CD4-positive, alpha-beta memory T cell (primary cell): ENCODE data around the gene ME3. TPM values are rescaled to one million over a fixed set of nuclear protein-coding genes. Genes with fewer than 3 reads are reported as not detected.
A peak's percentile ranks its signal among the peaks of the same experiment; 100 is the strongest.

ENCODE experiments used
- CTCF ChIA-PET: fragments of 350-600 bp; sonication (Branson Sonifier 250); formaldehyde crosslinking; loops from one replicate; lab custom pipeline; 2021; ENCODE audit warnings: inconsistent platforms; ENCODE audit not compliant: partially characterized antibody; lab: Charles Lee
- POLR2A ChIA-PET: fragments of 350-600 bp; sonication (Branson Sonifier 250); formaldehyde crosslinking; loops from one replicate; lab custom pipeline; 2021; ENCODE audit not compliant: partially characterized antibody; lab: Charles Lee
- DNase-seq, 5 donors: peaks; one replicate each; pipeline versions ENCODE4 v3.0.0 to v3.0.0-alpha.2; 2020 to 2022; ENCODE audit warnings: mixed read lengths in 1 of 5
- H3K27ac ChIP-seq: one replicate; pipeline ENCODE4 v1.7.0; 2013; ENCODE audit warnings: low read depth, low read length
- H3K27me3 ChIP-seq: 2 replicates; pipeline ENCODE4 v1.7.0; 2013; ENCODE audit warnings: mild to moderate bottlenecking, low read length, moderate library complexity; ENCODE audit not compliant: insufficient read depth
- H3K36me3 ChIP-seq: 2 replicates; pipeline ENCODE4 v1.7.0; 2013; ENCODE audit warnings: mild to moderate bottlenecking, low read length, moderate library complexity; ENCODE audit not compliant: insufficient read depth
- H3K4me1 ChIP-seq: 2 replicates; pipeline ENCODE4 v1.7.0; 2013; ENCODE audit warnings: mild to moderate bottlenecking, low read length, moderate library complexity; ENCODE audit not compliant: insufficient read depth
- H3K4me3 ChIP-seq, 2 donors: one replicate each; pipeline ENCODE4 v1.7.0; 2013; ENCODE audit warnings: low read length in 2 of 2, mild to moderate bottlenecking in 1 of 2
- H3K9me3 ChIP-seq, 2 donors: one replicate each; pipeline ENCODE4 v1.7.0; 2013; ENCODE audit warnings: low read length in 2 of 2, control low read depth in 1 of 2; ENCODE audit not compliant: control insufficient read depth in 1 of 2
- H3K27ac Mint-ChIP-seq, 7 donors: one replicate each; pipeline ENCODE4 v1.8.0; 2020 to 2021; ENCODE audit warnings: mixed read lengths in 7 of 7, mild to moderate bottlenecking in 6 of 7, inconsistent platforms in 3 of 7, moderate library complexity in 3 of 7
- H3K27me3 Mint-ChIP-seq, 2 donors: one replicate each; pipeline ENCODE4 v1.8.0; 2020 to 2021; ENCODE audit warnings: mixed read lengths in 2 of 2
- H3K36me3 Mint-ChIP-seq, 2 donors: one replicate each; pipeline ENCODE4 v1.8.0; 2020 to 2021; ENCODE audit warnings: mixed read lengths in 2 of 2, inconsistent platforms in 1 of 2, mild to moderate bottlenecking in 1 of 2
- H3K4me1 Mint-ChIP-seq, 4 donors: one replicate each; pipeline ENCODE4 v1.8.0; 2020 to 2021; ENCODE audit warnings: mixed read lengths in 4 of 4, mild to moderate bottlenecking in 1 of 4
- H3K4me3 Mint-ChIP-seq, 8 donors: one replicate each; pipeline ENCODE4 v1.8.0; 2020 to 2021; ENCODE audit warnings: mixed read lengths in 8 of 8, mild to moderate bottlenecking in 7 of 8, moderate library complexity in 6 of 8, inconsistent platforms in 3 of 8
- H3K9me3 Mint-ChIP-seq, 8 donors: one replicate each; pipeline ENCODE4 v1.8.0; 2020 to 2021; ENCODE audit warnings: mixed read lengths in 8 of 8, mild to moderate bottlenecking in 5 of 8, inconsistent platforms in 3 of 8, moderate library complexity in 1 of 8
- intact Hi-C: fragments of 100-400 bp; cut with micrococcal nuclease; formaldehyde crosslinking; loops from one replicate; pipeline ENCODE4 v1.15.1; 2023
- polyA plus RNA-seq, 2 donors: library from polyadenylated mRNA; unstranded; fragments of 300-500 nt; fragmentation: Illumina TruSeq; gene quantifications; one replicate each; pipeline ENCODE4 v1.2.3, GENCODE V29; 2021
- total RNA-seq, 2 experiments: library from RNA; stranded (reverse); gene quantifications; one replicate each; pipeline ENCODE4 v1.2.3, GENCODE V29; 2021

The ME3 gene
- total and polyA plus RNA-seq, 4 experiments from 2014 or later = 0.15 to 1.9 (median 1.3) TPM; not detected in 1

DNA sequence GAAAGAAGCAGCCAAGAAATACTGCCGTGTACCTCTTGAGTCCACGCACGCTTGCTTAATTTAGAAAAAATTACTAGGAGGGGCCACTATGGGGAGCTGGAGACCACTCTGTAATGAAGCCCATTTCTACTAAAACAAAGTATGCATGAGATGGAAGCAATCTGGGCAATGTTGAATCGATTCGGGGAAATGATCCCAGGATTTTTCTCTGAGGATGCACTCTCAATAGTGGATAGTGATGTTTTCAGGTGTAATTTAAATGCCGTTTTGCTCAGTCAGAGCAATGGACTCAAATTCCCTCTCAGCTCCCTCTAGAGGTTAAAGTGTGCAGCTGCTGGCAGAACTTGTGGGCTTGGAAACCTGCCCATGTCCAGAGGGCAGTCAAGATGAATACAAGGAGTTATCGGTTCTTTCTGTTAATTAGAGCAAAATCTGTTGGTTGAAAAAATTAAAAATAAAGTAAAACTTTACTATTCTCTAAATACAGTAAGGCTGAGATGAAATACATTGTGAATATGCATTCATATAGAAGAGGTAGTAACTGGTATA, 64.1 kb downstream of the ME3 start:
- no peaks in the 10 kb centered on the region for H3K36me3 ChIP-seq
- no peak overlapping the region for H3K4me3 ChIP-seq
- H3K9me3 ChIP-seq = no peaks in the 10 kb centered on the region
- H3K4me1 Mint-ChIP-seq = peaks cover 0 to 1% (median 0%) of the 10 kb centered on the region in 4 donors
- H3K27ac ChIP-seq = no peak overlapping the region
- H3K4me1 ChIP-seq = no peaks in the 10 kb centered on the region
- peaks cover 0 to 2% of the 10 kb centered on the region in 2 donors for H3K27me3 Mint-ChIP-seq
- ChIA-PET CTCF (interaction anchor here (0.6 to 1.7 kb wide), 14 partner anchors 10 to 753 kb away, joined by 3 to 11 read pairs (median 4); partner anchors contain the start of gene CCDC83), POLR2A (no interaction called here)
- no peak overlapping the region for H3K27ac Mint-ChIP-seq
- no peaks in the 10 kb centered on the region for H3K36me3 Mint-ChIP-seq
- H3K4me3 Mint-ChIP-seq = no peak overlapping the region
- peak in 4 of 5 donors; percentile 13 to 26 (median 21) for DNase-seq
- intact Hi-C loops = loop anchor here (1.0 kb wide), 1 partner anchor 152 kb away; no protein-coding TSS in a partner anchor
- H3K9me3 Mint-ChIP-seq = peaks cover 0 to 2% (median 0%) of the 10 kb centered on the region in 8 donors
- H3K27me3 ChIP-seq = no peaks in the 10 kb centered on the region

- peaks cover 0 to 1% (median 0%) of the 10 kb centered on the region in 4 donors for H3K4me1 Mint-ChIP-seq
- peaks cover 0 to 3% (median 0%) of the 10 kb centered on the region in 8 donors for H3K9me3 Mint-ChIP-seq
- no peak for DNase-seq
- Histone ChIP-seq H3K4me1 (no peaks in the 10 kb centered on the region), H3K9me3 (no peaks in the 10 kb centered on the region), H3K27ac (no peak overlapping the region), H3K27me3 (no peaks in the 10 kb centered on the region), H3K4me3 (no peak overlapping the region), H3K36me3 (no peaks in the 10 kb centered on the region)
- ChIA-PET CTCF (interaction anchor here (0.9 to 1.4 kb wide), 3 partner anchors 11 to 150 kb away, joined by 3 read pairs; no protein-coding TSS in a partner anchor), POLR2A (no interaction called here)
- H3K27me3 Mint-ChIP-seq = no peaks in the 10 kb centered on the region
- H3K27ac Mint-ChIP-seq = no peak overlapping the region
- intact Hi-C loops = no loop called here
- H3K4me3 Mint-ChIP-seq = no peak overlapping the region
- no peaks in the 10 kb centered on the region for H3K36me3 Mint-ChIP-seq
Observed at GRCh38 chr11:86606836-86607481, 65.5 kb downstream of the ME3 start.

- no peak for DNase-seq
- POLR2A ChIA-PET = no interaction called here
- H3K9me3 Mint-ChIP-seq = peaks cover 0 to 3% (median 0%) of the 10 kb centered on the region in 8 donors
- no peak overlapping the region for H3K27ac Mint-ChIP-seq
- Histone ChIP-seq H3K36me3 (no peaks in the 10 kb centered on the region), H3K9me3 (no peaks in the 10 kb centered on the region), H3K4me1 (no peaks in the 10 kb centered on the region), H3K27me3 (no peaks in the 10 kb centered on the region), H3K27ac (no peak overlapping the region), H3K4me3 (no peak overlapping the region)
- H3K27me3 Mint-ChIP-seq = no peaks in the 10 kb centered on the region
- intact Hi-C loops = no loop called here
- H3K4me1 Mint-ChIP-seq = peaks cover 0 to 1% (median 0%) of the 10 kb centered on the region in 4 donors
- no peaks in the 10 kb centered on the region for H3K36me3 Mint-ChIP-seq
- CTCF ChIA-PET = interaction anchor here (1.0 kb wide), 1 partner anchor 10 kb away, joined by 3 read pairs; no protein-coding TSS in a partner anchor
- no peak overlapping the region for H3K4me3 Mint-ChIP-seq
Observed at GRCh38 chr11:86606270-86606835, 66.1 kb downstream of the ME3 start.

DNA sequence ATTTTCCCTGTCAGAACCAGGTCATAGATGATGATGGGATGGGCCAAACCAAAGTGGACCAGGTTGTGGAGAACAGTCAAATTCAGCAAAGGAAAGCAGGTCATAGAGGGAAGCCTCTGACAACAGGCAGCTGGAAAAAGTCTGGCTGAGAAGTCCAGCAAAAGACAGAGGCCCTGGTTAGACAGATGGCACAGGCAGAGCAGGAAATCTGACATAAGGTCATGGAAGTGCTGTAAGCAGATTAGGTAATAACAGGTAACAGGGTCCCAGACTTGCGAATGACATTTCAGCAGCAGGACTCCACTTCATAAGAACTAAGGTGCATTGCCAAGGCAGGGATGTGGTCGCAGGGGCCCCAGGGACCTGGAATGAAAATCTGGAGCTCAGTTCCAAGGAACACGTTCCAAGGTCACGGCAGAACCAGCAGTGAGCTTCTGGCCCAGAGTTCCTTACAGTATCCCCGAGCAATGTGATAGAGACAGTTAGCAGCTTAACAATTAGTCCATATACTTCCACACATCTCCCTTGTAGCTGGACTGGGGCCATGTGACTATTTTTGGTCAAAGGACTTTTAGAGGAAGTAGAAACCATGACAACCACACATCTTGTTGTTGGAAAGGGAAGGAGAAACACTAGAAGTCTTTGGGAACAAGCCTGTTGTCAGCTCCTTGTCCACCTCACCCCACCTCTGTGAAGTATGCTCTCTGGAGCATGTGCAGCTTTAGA, 75.4 kb downstream of the ME3 start:
- Histone ChIP-seq H3K4me3 (no peak overlapping the region), H3K27me3 (no peaks in the 10 kb centered on the region), H3K4me1 (peaks cover 11% of the 10 kb centered on the region), H3K9me3 (no peaks in the 10 kb centered on the region), H3K27ac (no peak overlapping the region), H3K36me3 (no peaks in the 10 kb centered on the region)
- Mint-ChIP-seq H3K4me3 (no peak overlapping the region), H3K27me3 (peaks cover 2 to 3% of the 10 kb centered on the region in 2 donors), H3K4me1 (peaks cover 5 to 13% (median 7%) of the 10 kb centered on the region in 4 donors), H3K27ac (no peak overlapping the region), H3K36me3 (peaks cover 0 to 3% of the 10 kb centered on the region in 2 donors), H3K9me3 (peaks cover 0 to 6% (median 0%) of the 10 kb centered on the region in 8 donors)
- CTCF ChIA-PET = interaction anchor here (0.8 to 1.0 kb wide), 2 partner anchors 9 to 15 kb away, joined by 3 to 4 read pairs; no protein-coding TSS in a partner anchor
- intact Hi-C loops = no loop called here
- POLR2A ChIA-PET = no interaction called here
- no peak for DNase-seq

GRCh38 chr11:86595955-86596354, 76.5 kb downstream of the ME3 start:
- H3K27ac Mint-ChIP-seq = no peak overlapping the region

GRCh38 chr11:86595451-86595850, 77.0 kb downstream of the ME3 start:
- Mint-ChIP-seq H3K36me3 (peaks cover 0 to 3% of the 10 kb centered on the region in 2 donors), H3K4me1 (peaks cover 5 to 13% (median 9%) of the 10 kb centered on the region in 4 donors), H3K9me3 (peaks cover 0 to 6% (median 0%) of the 10 kb centered on the region in 8 donors), H3K4me3 (no peak overlapping the region), H3K27ac (no peak overlapping the region), H3K27me3 (peaks cover 2 to 3% of the 10 kb centered on the region in 2 donors)
- DNase-seq = no peak
- Histone ChIP-seq H3K27ac (no peak overlapping the region), H3K4me1 (peaks cover 11% of the 10 kb centered on the region), H3K36me3 (no peaks in the 10 kb centered on the region), H3K9me3 (no peaks in the 10 kb centered on the region), H3K27me3 (no peaks in the 10 kb centered on the region), H3K4me3 (no peak overlapping the region)
- ChIA-PET POLR2A (no interaction called here), CTCF (interaction anchor here (1.0 kb wide), 1 partner anchor 12 kb away, joined by 3 read pairs; no protein-coding TSS in a partner anchor)
- intact Hi-C loops = no loop called here

More at GRCh38 chr11:86595955-86596354, 76.5 kb downstream of the ME3 start:
- Histone ChIP-seq H3K9me3 (no peaks in the 10 kb centered on the region), H3K4me1 (peaks cover 11% of the 10 kb centered on the region), H3K4me3 (no peak overlapping the region), H3K27me3 (no peaks in the 10 kb centered on the region), H3K27ac (no peak overlapping the region), H3K36me3 (no peaks in the 10 kb centered on the region)
- Mint-ChIP-seq H3K36me3 (peaks cover 0 to 3% of the 10 kb centered on the region in 2 donors), H3K9me3 (peaks cover 0 to 6% (median 0%) of the 10 kb centered on the region in 8 donors), H3K4me1 (peaks cover 5 to 13% (median 9%) of the 10 kb centered on the region in 4 donors), H3K27me3 (peaks cover 2 to 3% of the 10 kb centered on the region in 2 donors), H3K4me3 (no peak overlapping the region)
- DNase-seq = no peak
- POLR2A ChIA-PET = no interaction called here
- CTCF ChIA-PET = interaction anchor here (1.0 kb wide), 2 partner anchors 10 to 12 kb away, joined by 3 read pairs; no protein-coding TSS in a partner anchor
- intact Hi-C loops = no loop called here
